Endothelial cell of umbilical vein (primary cell): ENCODE measurements around the gene FARP1.
A peak's percentile ranks its signal among the peaks of the same experiment; 100 is the strongest.

Source experiments
- EZH2 ChIP-seq: IDR thresholded peaks from 2 replicates; pipeline ENCODE4 v1.6.1; 2012; ENCODE audit warnings: borderline replicate concordance, low read depth, mild to moderate bottlenecking, moderate library complexity, low read length, inconsistent platforms; ENCODE audit not compliant: severe bottlenecking
- FOS ChIP-seq: IDR thresholded peaks from 2 replicates; pipeline ENCODE4 v1.6.1; 2011; ENCODE audit warnings: mild to moderate bottlenecking, low read length, moderate library complexity, borderline replicate concordance; ENCODE audit not compliant: insufficient read depth
- POLR2A ChIP-seq: IDR thresholded peaks from 2 replicates; pipeline ENCODE4 v1.6.1; 2012; ENCODE audit warnings: low read depth, mild to moderate bottlenecking, control low read depth, low read length
- TF ChIP-seq, protein P1 (sequence below), 2 donors: IDR thresholded peaks; 1 replicate in 1 of 2; 2 replicates in 1 of 2; pipeline ENCODE4 v1.5.1; 2011; ENCODE audit warnings: low read length in 2 of 2, mild to moderate bottlenecking in 2 of 2, moderate library complexity in 2 of 2, control low read depth in 1 of 2, inconsistent platforms in 1 of 2, low read depth in 1 of 2; ENCODE audit not compliant: insufficient read depth in 1 of 2; ENCODE audit errors: extremely low read depth in 1 of 2
- TF ChIP-seq, protein P2 (sequence below): IDR thresholded peaks from 2 replicates; pipeline ENCODE4 v1.6.1; 2011; ENCODE audit not compliant: insufficient read depth, insufficient read length

DNA sequence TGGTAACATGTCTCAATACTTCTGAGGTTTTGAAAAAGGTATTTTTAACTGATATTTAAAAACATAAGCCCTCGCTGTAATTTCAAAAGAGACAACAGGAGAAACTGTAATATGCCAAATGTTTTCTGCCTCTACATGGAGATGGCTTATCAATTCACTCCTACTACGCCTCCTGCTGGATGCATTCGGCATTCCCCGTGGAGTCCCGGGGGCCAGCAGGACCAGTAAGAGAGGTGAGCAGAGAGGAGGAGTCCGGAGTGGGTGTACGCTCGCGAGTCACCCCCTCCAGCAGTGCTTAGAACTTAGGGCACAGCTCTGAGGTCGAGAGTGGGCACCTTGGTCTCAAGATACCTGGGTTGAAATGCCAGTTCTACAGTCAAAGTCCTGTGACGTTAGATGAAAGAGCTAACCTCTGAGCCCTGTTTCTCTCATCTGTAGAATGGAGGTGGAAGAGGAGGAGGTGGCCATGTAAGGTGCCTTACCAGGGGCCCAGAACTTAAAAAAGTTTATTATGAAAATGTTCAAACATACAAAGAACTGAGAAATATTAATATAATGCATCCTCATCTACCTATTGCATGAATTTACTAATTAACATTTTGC lies 323.8 kb downstream of the FARP1 start:
- TF ChIP-seq, protein P1, sequence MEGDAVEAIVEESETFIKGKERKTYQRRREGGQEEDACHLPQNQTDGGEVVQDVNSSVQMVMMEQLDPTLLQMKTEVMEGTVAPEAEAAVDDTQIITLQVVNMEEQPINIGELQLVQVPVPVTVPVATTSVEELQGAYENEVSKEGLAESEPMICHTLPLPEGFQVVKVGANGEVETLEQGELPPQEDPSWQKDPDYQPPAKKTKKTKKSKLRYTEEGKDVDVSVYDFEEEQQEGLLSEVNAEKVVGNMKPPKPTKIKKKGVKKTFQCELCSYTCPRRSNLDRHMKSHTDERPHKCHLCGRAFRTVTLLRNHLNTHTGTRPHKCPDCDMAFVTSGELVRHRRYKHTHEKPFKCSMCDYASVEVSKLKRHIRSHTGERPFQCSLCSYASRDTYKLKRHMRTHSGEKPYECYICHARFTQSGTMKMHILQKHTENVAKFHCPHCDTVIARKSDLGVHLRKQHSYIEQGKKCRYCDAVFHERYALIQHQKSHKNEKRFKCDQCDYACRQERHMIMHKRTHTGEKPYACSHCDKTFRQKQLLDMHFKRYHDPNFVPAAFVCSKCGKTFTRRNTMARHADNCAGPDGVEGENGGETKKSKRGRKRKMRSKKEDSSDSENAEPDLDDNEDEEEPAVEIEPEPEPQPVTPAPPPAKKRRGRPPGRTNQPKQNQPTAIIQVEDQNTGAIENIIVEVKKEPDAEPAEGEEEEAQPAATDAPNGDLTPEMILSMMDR (IDR thresholded peaks at IDR 0.05; ENCODE audit: extremely low read depth in 1 of 2, insufficient read depth in 1 of 2, low read depth in 1 of 2, low read length in 2 of 2), result peak; percentile 75 to 77
- no peak for TF ChIP-seq EZH2
- TF ChIP-seq, protein P2, sequence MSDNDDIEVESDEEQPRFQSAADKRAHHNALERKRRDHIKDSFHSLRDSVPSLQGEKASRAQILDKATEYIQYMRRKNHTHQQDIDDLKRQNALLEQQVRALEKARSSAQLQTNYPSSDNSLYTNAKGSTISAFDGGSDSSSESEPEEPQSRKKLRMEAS, result no peak
- TF ChIP-seq POLR2A, result no peak
- TF ChIP-seq FOS, result no peak
